Eye (tissue), 1 donor: ENCODE data around the gene SLC5A4.

Source experiments
- DNase-seq: peaks from one replicate; pipeline ENCODE4 v3.0.0-alpha.2; 2015

Gene SLC5A4

GRCh38 chr22:32232191-32232830 lies 22.8 kb downstream of the SLC5A4 start:
- DNase-seq = no peak

GRCh38 chr22:32226326-32227104 lies 28.6 kb downstream of the SLC5A4 start:
- no peak for DNase-seq

GRCh38 chr22:32222991-32223390 lies 32.2 kb downstream of the SLC5A4 start:
- no peak for DNase-seq

DNA sequence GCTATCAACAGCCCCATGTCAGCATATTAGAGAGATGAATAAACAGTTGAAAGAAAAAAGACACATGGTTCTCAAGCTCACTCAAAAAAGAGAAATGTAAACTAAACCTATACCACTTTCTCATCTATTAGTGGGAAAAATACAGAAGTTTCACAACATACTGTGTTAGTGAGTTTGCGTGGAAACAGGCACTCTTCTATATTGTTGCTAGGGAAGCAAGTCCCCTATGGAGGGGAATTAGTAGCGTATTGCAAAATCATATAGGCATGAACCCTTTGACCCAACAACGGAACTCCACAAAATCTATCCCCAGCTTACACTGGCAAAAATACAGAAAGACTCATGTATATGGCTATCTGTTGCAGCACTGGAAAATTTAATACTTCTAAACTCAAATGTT lies 36.1 kb downstream of the SLC5A4 start:
- DNase-seq = no peak

DNA sequence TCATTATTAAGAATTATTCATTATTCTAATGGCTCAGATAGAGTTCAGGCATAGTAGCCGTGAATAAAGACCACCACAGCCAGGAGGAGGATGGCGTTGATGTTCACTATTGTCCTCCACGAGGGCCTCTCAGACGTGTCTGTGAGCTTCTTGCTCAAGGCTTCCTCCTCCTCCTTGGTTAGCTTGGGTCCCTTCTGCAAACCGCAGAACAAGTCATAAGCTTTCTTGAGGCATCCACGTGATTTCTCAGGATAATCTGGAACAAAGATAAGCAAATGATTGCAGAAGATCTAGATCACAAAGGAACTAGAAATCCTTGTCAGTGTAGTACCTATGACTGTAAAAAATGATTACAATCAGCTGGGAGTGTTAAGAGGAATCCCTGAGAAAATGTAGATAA lies 36.7 kb downstream of the SLC5A4 start:
- DNase-seq = no peak

- no peak for DNase-seq
These were observed 37.7 kb downstream of the SLC5A4 start for GRCh38 chr22:32217465-32217864.

GRCh38 chr22:32216911-32217310 lies 38.2 kb downstream of the SLC5A4 start:
- no peak for DNase-seq

- DNase-seq = no peak
These were observed 44.1 kb downstream of the SLC5A4 start for GRCh38 chr22:32211011-32211410.

GRCh38 chr22:32208681-32209080 lies 46.5 kb downstream of the SLC5A4 start:
- no peak for DNase-seq

- DNase-seq = no peak
These were observed 47.1 kb downstream of the SLC5A4 start for GRCh38 chr22:32207971-32208480.

DNA sequence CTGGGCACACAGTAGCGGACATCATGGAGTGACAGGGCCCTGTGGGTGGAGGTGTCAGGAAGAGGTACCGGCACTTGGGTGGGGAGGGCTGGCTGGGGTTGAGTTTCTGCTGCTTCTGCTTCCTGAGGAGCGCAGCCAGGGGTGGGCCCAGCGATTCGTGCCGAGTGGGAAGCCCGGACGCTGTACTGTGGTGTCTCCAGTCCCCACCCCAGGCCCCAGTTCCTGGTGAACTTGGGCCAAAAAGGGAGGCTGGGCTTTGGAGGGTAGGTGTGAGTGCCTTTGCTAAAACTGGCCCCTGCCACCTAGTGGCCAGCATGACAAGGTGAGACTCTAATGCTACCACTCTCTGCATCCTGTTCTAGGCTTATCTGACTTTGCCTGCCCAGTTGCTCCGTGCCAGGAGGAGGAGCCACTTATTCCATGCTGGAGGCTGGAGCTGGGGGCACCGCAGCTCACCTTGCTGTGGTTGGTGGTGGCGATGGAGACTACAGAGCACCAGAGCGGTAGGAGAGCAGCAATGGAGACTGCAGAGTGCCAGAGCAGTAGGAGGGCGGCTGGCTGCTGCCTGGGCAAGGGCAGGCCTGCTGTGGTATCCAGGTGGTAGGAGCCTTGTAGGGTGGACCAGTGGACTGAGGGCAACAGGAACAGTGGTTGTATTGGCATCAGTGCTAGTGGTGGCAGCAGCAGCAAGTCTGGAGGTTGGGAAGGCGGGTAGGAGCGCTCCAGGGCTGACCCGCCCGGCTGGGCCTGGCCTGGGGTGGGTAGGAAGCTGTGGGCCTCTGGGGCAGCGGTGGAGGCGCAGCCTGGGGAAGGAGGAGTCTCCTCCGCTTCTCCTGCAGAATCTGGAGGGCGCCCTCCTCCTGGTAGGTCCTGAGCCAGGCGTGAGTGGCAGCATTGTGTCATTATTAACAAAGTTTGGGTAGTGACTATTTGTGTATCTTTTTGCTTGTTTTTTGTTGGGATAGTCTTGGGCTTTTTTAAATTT lies 48.1 kb downstream of the SLC5A4 start:
- no peak for DNase-seq

- no peak for DNase-seq
These were observed 49.0 kb downstream of the SLC5A4 start for GRCh38 chr22:32205974-32206773.

GRCh38 chr22:32204856-32205722 lies 50.1 kb downstream of the SLC5A4 start, which contains the start of gene RFPL2:
Gene RFPL2, minus strand, starts transcription at chr22:32205073. Its CDS starts 2,622 bp downstream, at chr22:32202451.
- DNase-seq = peak; percentile 30

DNA sequence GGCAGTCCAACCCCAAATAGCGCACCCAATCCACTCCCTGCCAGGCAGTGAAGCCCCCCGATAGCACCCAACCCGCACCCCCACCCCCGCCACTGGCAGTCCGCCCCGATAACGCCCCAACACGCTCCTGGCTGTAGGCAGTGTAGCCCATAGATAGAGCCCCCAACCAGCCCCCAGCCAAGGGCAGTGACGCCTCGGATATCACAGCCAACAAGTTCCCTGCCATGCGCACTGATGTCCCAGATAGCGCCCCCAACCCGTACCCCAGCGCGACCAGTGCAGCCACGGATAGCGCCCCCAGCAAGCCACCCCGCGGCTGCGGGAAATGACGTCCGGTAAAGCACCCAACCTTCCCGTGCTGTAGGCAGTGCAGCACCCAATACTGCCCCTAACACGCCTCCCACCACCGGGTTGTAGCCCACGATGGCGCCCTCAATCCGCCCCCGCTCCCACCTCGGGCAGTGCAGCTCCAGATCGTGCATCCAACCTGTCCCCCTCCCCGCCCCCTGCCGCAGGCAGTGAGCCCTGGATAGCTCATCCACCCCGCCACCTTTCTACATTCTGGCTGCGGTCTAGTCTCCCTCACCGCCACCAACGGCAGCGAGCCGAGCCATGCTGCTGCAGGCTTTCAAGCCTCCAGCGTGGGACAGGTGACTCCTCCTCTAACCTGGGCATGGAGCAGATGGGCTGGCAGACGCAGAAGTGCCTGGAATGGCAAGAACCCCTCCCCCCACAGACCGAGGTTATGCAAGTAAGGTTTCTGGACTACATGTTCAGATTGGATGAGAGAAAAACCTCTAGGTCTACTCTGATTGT lies 50.9 kb downstream of the SLC5A4 start:
- no peak for DNase-seq

DNA sequence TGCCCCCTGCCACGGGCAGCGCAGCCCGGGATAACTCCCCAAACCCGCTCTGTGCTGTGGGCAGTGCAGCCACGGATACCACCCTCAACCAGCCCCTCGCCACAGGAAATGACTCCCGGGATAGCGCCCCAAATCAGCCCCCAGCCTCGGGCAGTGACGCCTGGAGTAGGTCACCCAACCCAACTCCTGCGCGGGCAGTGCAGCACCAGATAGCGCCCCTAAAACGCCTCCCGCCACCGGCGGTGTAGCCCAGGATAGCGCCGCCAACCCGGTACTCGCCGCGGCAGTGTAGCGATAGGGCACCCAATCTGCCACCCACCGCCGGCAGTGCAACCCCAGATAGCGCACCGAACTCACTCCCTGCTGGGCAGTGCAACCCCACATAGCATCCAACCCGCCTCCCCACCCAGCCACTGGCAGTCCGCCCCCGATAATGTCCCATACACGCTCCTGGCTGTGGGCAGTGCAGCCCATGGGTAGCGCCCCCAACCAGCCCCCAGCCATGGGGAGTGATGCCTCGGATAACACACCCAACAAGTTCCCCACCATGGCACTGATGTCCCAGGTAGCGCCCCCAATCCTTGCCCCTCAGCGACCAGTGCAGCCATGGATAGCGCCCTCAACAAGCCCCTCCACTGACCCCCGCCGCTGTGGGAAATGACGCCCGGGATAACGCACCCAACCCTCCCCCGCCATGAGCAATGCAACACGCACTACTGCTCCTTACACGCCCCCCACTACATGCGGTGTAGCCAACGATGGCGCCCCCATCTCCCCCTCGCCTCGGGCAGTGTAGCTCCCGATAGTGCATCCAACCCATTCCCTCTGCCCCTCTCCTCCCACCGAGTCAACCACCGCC lies 51.7 kb downstream of the SLC5A4 start:
- no peak for DNase-seq

GRCh38 chr22:32202539-32203180 lies 52.5 kb downstream of the SLC5A4 start:
- DNase-seq = peak; percentile 73

- DNase-seq = no peak
These were observed 53.0 kb downstream of the SLC5A4 start for GRCh38 chr22:32202161-32202538.

DNA sequence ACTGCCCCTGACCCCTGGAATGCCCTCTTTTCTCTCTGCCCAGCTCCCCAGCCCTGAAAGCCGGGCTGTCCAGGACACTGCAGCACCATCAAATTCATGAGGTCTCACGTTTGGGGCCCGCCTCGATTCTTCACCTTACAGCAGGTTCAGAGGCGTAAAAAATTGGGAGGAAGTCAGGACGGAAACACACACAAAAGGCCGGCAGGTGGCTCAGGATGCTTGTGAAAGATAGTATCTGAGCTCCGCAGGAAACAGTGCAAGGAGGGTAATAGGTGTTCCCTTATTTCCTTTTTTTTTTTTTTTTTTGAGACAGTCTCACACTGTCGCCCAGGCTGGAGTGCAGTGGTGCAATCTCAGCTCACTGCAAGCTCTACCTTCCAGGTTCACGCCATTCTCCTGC lies 54.4 kb downstream of the SLC5A4 start:
- no peak for DNase-seq

DNA sequence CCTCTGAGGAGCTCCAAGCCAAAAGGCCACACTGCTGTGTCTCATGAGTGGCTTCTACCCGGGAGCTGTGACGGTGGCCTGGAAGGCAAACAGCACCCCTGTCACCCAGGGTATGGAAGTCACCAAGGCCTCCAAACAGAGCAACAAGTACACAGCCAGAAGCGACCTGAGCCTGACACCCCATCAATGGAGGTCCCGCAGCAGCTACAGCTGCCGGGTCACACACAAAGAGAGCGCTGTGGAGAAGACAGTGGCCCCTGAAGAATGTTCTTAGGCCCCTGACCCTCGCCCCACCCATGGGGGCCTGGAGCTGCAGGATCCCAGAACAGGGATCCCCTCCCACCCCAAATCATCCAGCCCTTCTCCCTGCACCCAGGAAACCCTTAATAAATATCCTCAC lies 55.2 kb downstream of the SLC5A4 start:
- DNase-seq = no peak
